ENCODE measurements around the gene PNLDC1. TPM values are rescaled to one million over a fixed set of nuclear protein-coding genes. Genes with fewer than 3 reads are reported as not detected.

The PNLDC1 gene
- polyA plus RNA-seq, 1 donor from 2014 or later: not detected

GRCh38 chr6:159833997-159834603 lies 34.0 kb downstream of the PNLDC1 start:
- Histone ChIP-seq H3K4me3 (ENCODE audit: low read length) (no peak overlapping the region), H4K20me1 (ENCODE audit: insufficient read depth) (no peaks in the 10 kb centered on the region), H2AFZ (ENCODE audit: low read depth, low read length) (no peak overlapping the region), H3K79me2 (replicated peaks; ENCODE audit: insufficient read depth, low read length) (no peaks in the 10 kb centered on the region), H3F3A (ENCODE audit: insufficient read depth, low read length, poor library complexity, severe bottlenecking) (no peaks in the 10 kb centered on the region), H3K9ac (ENCODE audit: low read length) (no peak overlapping the region), H3K4me2 (ENCODE audit: low read length) (no peak overlapping the region), H3K27me3 (ENCODE audit: insufficient read depth, low read depth, low read length) (no peaks in the 10 kb centered on the region), H3K9me2 (ENCODE audit: insufficient read depth, low read length) (no peaks in the 10 kb centered on the region), H3K36me3 (ENCODE audit: insufficient read depth, low read length) (no peaks in the 10 kb centered on the region), H3K27ac (ENCODE audit: low read length) (no peak overlapping the region), H3K9me3 (ENCODE audit: low read length) (no peaks in the 10 kb centered on the region)
- TF ChIP-seq REST (IDR thresholded peaks at IDR 0.05; ENCODE audit: borderline replicate concordance): no peak
- no peak for TF ChIP-seq CTCF (IDR thresholded peaks at IDR 0.05; ENCODE audit: poor library complexity, severe bottlenecking)
- TF ChIP-seq EZH2 (IDR thresholded peaks at IDR 0.05; ENCODE audit: borderline replicate concordance, insufficient read depth, low read length, poor library complexity, severe bottlenecking): no peak
- no peak for TF ChIP-seq MXI1 (conservative IDR thresholded peaks at IDR 0.05; ENCODE audit: poor library complexity, severe bottlenecking)
- no peak for TF ChIP-seq EP300 (conservative IDR thresholded peaks at IDR 0.05; ENCODE audit: poor library complexity, severe bottlenecking)
- TF ChIP-seq POLR2AphosphoS5 (IDR thresholded peaks at IDR 0.05): no peak
- TF ChIP-seq SMC3 (conservative IDR thresholded peaks at IDR 0.05; ENCODE audit: poor library complexity): no peak
- no peak for TF ChIP-seq TAF1 (IDR thresholded peaks at IDR 0.05; ENCODE audit: low read depth)
- TF ChIP-seq RAD21 (conservative IDR thresholded peaks at IDR 0.05): no peak

GRCh38 chr6:159836718-159837490 lies 36.8 kb downstream of the PNLDC1 start:
- H3K9ac ChIP-seq (ENCODE audit: low read length): no peak overlapping the region
- no peaks in the 10 kb centered on the region for H3K9me3 ChIP-seq (ENCODE audit: low read length)
- H3K4me3 ChIP-seq (ENCODE audit: low read length): no peak overlapping the region

More at GRCh38 chr6:159836718-159837490, 36.8 kb downstream of the PNLDC1 start:
- no peak overlapping the region for H2AFZ ChIP-seq (ENCODE audit: low read depth, low read length)
- no peaks in the 10 kb centered on the region for H3K9me2 ChIP-seq (ENCODE audit: insufficient read depth, low read length)
- no peaks in the 10 kb centered on the region for H4K20me1 ChIP-seq (ENCODE audit: insufficient read depth)
- TF ChIP-seq TAF1 (IDR thresholded peaks at IDR 0.05; ENCODE audit: low read depth): no peak
- TF ChIP-seq MXI1 (conservative IDR thresholded peaks at IDR 0.05; ENCODE audit: poor library complexity, severe bottlenecking): no peak
- no peak for TF ChIP-seq SMC3 (conservative IDR thresholded peaks at IDR 0.05; ENCODE audit: poor library complexity)
- no peak for TF ChIP-seq REST (IDR thresholded peaks at IDR 0.05; ENCODE audit: borderline replicate concordance)
- no peak for TF ChIP-seq CTCF (IDR thresholded peaks at IDR 0.05; ENCODE audit: poor library complexity, severe bottlenecking)
- no peak for TF ChIP-seq POLR2AphosphoS5 (IDR thresholded peaks at IDR 0.05)
- no peak for TF ChIP-seq EZH2 (IDR thresholded peaks at IDR 0.05; ENCODE audit: borderline replicate concordance, insufficient read depth, low read length, poor library complexity, severe bottlenecking)
- H3K27me3 ChIP-seq (ENCODE audit: insufficient read depth, low read depth, low read length): no peaks in the 10 kb centered on the region
- H3K79me2 ChIP-seq (replicated peaks; ENCODE audit: insufficient read depth, low read length): no peaks in the 10 kb centered on the region
- H3K27ac ChIP-seq (ENCODE audit: low read length): no peak overlapping the region
- no peaks in the 10 kb centered on the region for H3F3A ChIP-seq (ENCODE audit: insufficient read depth, low read length, poor library complexity, severe bottlenecking)
- no peak overlapping the region for H3K4me2 ChIP-seq (ENCODE audit: low read length)
- no peaks in the 10 kb centered on the region for H3K36me3 ChIP-seq (ENCODE audit: insufficient read depth, low read length)

Measured in neural cell (in vitro differentiated cells).